ENCODE data around the gene ZBED3.

DNA sequence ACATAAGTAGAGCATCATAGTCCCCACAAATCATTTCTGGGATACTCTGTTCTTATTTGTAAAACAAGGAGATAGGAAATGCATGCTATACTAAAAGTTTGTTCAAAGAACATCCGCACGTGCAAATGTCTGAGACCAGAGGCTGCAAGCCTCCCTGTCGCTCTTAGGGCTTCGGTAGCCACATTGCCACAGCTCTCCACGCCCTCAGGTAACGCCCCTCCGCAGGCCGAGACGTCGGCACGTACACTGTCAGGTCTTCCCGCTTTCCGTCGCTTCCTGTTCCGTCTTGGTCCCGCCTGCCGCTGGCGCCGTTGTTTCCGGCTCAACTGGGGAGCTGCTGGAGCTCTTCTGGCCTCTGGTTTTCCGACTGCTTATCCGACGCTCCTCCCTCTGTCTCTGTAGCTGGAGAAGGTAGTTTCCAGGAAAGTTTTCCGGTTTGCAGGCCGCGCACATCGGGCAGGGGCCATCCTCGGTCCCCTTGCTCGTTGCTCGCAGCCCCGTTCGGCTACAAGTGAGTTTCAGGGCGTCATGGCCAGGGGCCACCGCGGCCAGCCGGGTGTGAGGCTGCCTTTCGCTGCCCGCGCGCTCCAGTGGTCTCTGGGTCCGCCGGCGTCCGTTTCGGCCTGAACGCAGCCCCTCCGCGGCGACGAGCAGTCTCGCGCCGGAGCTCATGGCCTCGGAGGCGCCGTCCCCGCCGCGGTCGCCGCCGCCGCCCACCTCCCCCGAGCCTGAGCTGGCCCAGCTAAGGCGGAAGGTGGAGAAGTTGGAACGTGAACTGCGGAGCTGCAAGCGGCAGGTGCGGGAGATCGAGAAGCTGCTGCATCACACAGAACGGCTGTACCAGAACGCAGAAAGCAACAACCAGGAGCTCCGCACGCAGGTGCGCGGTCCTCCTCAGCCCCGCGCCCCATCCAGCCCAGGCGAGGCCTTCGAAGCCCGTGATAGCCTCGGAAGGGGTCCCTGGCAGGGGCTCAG is 56.7 kb downstream of the ZBED3 start, which contains the start of gene AGGF1:
- TF ChIP-seq, protein P1, sequence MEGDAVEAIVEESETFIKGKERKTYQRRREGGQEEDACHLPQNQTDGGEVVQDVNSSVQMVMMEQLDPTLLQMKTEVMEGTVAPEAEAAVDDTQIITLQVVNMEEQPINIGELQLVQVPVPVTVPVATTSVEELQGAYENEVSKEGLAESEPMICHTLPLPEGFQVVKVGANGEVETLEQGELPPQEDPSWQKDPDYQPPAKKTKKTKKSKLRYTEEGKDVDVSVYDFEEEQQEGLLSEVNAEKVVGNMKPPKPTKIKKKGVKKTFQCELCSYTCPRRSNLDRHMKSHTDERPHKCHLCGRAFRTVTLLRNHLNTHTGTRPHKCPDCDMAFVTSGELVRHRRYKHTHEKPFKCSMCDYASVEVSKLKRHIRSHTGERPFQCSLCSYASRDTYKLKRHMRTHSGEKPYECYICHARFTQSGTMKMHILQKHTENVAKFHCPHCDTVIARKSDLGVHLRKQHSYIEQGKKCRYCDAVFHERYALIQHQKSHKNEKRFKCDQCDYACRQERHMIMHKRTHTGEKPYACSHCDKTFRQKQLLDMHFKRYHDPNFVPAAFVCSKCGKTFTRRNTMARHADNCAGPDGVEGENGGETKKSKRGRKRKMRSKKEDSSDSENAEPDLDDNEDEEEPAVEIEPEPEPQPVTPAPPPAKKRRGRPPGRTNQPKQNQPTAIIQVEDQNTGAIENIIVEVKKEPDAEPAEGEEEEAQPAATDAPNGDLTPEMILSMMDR (IDR thresholded peaks at IDR 0.05) = no peak
- TF ChIP-seq EP300 (IDR thresholded peaks at IDR 0.05) = no peak

Data from esophagus muscularis mucosa (tissue), 3 donors.